OCI-LY7 (cell line): Measurements from ENCODE around the gene TRAF3IP1.

ENCODE experiments used
- CTCF ChIP-seq: fragments of 200-600 bp; sonication (generic); conservative IDR thresholded peaks from 2 replicates; pipeline ENCODE4 v1.5.1; 2014; ENCODE audit warnings: mild to moderate bottlenecking, antibody characterized with exemption, low read length, moderate library complexity, mixed read lengths
- EZH2phosphoT487 ChIP-seq: fragments of 200-600 bp; sonication (generic); IDR thresholded peaks from 2 replicates; pipeline ENCODE4 v1.6.1; 2018; ENCODE audit warnings: low read depth, borderline replicate concordance, mild to moderate bottlenecking, mixed run types, antibody characterized with exemption, low read length, moderate library complexity, mixed read lengths

GRCh38 chr2:238291550-238292281 lies 28.6 kb upstream of the TRAF3IP1 start:
- TF ChIP-seq CTCF: no peak
- no peak for TF ChIP-seq EZH2phosphoT487
